PFSK-1 (cell line): ENCODE measurements around the gene CASZ1.
A peak's percentile ranks its signal among the peaks of the same experiment; 100 is the strongest.

Experiments used
- FOXP2 ChIP-seq: optimal IDR thresholded peaks from 2 replicates; pipeline ENCODE3; 2011; ENCODE audit warnings: borderline replicate concordance, control low read depth, inconsistent platforms; ENCODE audit not compliant: insufficient read depth; ENCODE audit errors: extremely low read length, extremely low read depth
- POLR2AphosphoS5 ChIP-seq: IDR thresholded peaks from 2 replicates; pipeline ENCODE4 v1.6.1; 2012; ENCODE audit warnings: low read depth, mild to moderate bottlenecking, control low read depth, low read length, moderate library complexity
- SIN3A ChIP-seq: IDR thresholded peaks from 2 replicates; pipeline ENCODE4 v1.6.1; 2012; ENCODE audit warnings: mild to moderate bottlenecking, low read length, moderate library complexity, borderline replicate concordance; ENCODE audit not compliant: insufficient read depth
- TAF1 ChIP-seq: IDR thresholded peaks from 2 replicates; pipeline ENCODE4 v1.6.1; 2012; ENCODE audit warnings: low read length, control low read depth, borderline replicate concordance; ENCODE audit not compliant: insufficient read depth
- TF ChIP-seq, protein P1 (sequence below), 2 experiments: IDR thresholded peaks; 2 replicates each; pipeline versions ENCODE4 v1.6.1 to v1.8.0; 2011 to 2012; ENCODE audit warnings: low read depth in 2 of 2, low read length in 2 of 2, control low read depth in 1 of 2, inconsistent platforms in 1 of 2, mild to moderate bottlenecking in 1 of 2, moderate library complexity in 1 of 2; ENCODE audit not compliant: insufficient read depth in 1 of 2

The CASZ1 gene

DNA sequence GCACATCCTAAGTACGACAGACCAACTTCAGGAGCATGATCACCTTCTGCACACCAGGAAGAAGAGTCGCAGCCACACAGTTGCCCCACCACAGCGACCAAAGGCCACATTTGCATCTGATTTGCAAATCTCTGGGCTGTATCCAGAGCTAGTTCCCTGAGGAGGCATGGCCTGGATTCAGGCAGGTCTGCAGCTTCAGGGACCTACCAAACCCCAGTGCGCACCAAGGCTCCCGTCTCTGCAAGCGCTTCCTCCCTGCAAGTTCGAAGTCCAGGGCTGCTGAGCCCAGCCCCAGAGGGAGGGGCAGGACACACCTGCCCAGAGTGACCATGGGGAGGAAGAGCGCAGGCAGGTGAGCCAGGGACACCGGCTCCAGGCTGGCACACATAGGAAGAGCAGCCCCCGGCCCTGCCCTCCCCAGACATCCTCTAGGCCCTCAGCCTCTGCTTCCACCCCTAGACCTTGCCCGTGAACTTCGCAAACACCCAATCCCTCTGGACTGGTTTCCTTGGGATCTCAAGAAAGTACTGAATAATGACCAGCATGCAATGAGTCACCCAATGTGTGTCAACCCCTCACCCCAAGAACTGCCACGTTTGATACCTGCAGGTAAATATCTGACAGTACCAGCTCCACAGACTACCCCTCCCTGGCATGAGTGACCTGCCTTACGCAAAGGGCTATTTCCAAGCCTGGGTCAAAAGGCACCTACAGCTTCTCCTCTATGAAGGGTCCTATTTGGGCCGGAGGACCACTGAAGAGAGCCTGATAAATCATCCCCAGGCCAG, 36.8 kb downstream of the CASZ1 start:
- TF ChIP-seq SIN3A: no peak
- TF ChIP-seq, protein P1, sequence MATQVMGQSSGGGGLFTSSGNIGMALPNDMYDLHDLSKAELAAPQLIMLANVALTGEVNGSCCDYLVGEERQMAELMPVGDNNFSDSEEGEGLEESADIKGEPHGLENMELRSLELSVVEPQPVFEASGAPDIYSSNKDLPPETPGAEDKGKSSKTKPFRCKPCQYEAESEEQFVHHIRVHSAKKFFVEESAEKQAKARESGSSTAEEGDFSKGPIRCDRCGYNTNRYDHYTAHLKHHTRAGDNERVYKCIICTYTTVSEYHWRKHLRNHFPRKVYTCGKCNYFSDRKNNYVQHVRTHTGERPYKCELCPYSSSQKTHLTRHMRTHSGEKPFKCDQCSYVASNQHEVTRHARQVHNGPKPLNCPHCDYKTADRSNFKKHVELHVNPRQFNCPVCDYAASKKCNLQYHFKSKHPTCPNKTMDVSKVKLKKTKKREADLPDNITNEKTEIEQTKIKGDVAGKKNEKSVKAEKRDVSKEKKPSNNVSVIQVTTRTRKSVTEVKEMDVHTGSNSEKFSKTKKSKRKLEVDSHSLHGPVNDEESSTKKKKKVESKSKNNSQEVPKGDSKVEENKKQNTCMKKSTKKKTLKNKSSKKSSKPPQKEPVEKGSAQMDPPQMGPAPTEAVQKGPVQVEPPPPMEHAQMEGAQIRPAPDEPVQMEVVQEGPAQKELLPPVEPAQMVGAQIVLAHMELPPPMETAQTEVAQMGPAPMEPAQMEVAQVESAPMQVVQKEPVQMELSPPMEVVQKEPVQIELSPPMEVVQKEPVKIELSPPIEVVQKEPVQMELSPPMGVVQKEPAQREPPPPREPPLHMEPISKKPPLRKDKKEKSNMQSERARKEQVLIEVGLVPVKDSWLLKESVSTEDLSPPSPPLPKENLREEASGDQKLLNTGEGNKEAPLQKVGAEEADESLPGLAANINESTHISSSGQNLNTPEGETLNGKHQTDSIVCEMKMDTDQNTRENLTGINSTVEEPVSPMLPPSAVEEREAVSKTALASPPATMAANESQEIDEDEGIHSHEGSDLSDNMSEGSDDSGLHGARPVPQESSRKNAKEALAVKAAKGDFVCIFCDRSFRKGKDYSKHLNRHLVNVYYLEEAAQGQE (IDR thresholded peaks at IDR 0.05; ENCODE audit: insufficient read depth in 1 of 2, low read depth in 2 of 2, low read length in 2 of 2): no peak
- TF ChIP-seq FOXP2: no peak
- no peak for TF ChIP-seq TAF1
- no peak for TF ChIP-seq POLR2AphosphoS5

DNA sequence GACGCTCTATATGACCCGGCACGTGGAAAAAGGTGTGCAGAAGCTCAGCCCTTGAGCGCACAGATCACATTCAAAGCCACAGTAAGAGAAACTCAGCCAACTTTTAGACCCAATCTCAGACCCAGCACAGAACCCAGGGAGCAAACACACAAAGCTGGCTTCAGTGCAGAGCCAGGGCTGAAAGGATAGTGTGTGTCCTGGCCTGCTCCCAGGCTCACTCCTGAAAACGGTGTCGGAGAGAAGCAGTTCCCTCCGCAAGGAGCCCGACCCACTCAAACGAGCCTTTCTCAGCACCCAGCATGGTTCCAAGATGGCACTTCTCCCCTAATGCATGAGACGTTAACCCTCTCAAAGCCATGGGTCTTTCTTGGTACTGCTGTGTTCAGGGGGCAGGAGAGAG, 39.6 kb downstream of the CASZ1 start:
- TF ChIP-seq POLR2AphosphoS5 (no peak), FOXP2 (no peak), SIN3A (no peak), TAF1 (no peak)
- TF ChIP-seq, protein P1 (IDR thresholded peaks at IDR 0.05; ENCODE audit: insufficient read depth in 1 of 2, low read depth in 2 of 2, low read length in 2 of 2): no peak

DNA sequence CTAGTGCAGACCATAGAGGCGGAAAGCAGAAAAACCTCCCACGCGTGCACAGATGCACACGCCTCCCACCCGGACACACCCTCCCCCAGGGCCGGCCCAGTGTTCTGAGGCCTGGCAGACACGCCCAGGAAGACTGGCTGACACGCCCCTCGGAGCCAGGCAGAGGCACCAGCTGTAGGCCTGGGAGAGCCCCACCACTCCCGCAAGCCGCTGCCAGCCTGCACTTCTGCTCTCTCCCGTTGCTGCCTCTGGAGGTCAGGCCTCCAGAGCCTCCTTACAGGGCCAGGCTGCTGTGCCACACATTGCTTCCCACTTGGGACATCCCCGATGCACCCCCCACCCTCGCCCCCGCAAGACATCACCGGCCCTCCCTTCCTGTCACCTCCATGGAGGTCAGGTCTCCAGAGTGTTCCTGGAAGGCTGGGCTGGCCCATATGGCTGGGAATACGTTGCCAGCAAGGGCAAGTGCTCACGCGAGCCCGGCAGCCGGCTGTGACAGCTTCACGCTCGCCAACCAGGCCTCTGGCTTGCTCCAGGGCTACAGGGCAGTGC, 40.4 kb downstream of the CASZ1 start:
- TF ChIP-seq SIN3A (no peak), FOXP2 (peak; percentile 22), POLR2AphosphoS5 (no peak)

DNA sequence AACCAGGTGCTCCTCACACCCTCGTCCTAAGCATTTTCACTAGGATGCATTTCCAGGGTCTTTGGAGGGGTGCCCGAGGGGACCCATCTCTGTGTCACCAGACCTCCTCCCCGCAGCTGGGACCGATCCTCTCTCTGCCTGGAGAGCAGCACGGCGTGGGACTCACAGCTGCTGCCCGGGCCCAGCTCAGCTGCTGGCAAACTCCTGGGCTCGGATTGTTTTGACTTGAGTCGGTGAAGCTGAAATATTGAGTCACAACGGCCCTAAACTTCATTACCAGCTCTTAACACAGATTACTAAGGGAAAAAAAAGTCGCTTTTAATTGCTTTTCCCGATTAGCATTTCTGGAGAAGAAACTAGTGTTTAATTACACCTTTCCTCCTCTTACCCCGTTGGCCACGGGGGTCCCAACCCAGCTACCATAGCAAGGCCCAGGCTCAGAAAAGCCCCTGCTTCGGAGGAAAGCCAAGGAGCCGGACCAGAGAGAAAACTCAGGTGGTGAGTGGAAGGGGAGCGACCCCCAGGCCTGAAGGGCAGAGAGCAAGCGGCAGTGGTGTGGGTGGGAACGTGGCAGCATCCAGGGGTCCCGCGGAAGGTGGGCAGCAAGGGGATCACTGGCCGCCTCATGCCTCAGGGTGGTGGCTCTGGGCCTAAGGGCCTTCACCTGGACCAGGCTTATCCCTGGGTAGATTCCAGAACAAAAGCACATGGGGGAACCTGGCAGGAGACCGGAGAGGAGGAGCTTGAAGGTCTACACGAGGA, 41.7 kb downstream of the CASZ1 start:
- TF ChIP-seq POLR2AphosphoS5 (no peak), TAF1 (no peak), FOXP2 (no peak), SIN3A (no peak)

DNA sequence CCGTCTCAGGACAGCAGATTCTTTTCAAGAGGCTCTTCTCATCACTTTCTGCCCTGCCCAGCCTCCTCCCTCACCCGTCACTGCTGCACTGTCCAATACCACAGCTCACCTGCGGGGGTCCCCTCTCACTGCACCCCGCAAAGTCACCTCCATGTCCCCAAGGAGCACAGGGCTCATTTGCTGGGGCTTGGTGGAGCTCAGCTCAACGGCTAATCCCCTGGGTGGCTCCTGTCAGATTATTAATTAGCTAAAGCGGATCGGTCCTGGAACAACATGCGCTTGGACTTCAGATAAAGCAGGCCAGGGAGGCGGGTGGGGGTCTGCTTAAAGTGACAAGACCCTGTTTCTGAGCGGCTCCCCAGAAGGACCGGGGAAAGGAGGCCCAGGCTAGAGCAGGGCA, 43.1 kb downstream of the CASZ1 start:
- TF ChIP-seq SIN3A: no peak
- TF ChIP-seq FOXP2: no peak
- no peak for TF ChIP-seq POLR2AphosphoS5
- TF ChIP-seq, protein P1 (IDR thresholded peaks at IDR 0.05; ENCODE audit: insufficient read depth in 1 of 2, low read depth in 2 of 2, low read length in 2 of 2): no peak
- TF ChIP-seq TAF1: no peak
